ENCODE data around the gene CHN1. TPM values are rescaled to one million over a fixed set of nuclear protein-coding genes. Genes with fewer than 3 reads are reported as not detected.

The CHN1 gene
- total and polyA plus RNA-seq, 2 of the 8 experiments (the other 6 are each of a cell fraction or from before 2014, with no cell fraction given): 54.0 to 65.7 TPM

DNA sequence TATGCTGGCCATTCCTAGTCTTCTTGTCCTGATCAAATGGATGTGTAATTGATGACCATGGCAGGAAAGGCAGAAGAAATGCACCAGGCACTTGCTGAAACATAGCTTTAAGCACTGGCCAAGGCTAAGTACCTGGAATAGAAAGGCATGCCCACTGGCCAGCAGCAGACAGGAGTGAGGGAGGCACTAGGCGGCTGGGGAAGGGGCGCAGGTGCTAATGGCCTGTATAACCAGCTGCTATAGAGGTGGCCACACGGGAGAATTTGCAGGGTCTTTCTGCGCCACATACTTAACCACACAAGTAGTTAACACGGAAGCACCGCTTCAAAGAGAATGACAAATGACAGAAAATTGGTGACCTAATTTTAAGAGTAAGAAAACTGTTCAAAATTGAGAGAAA, 174.6 kb downstream of the CHN1 start (continued):
- no peak for TF ChIP-seq RAD21 (IDR thresholded peaks at IDR 0.05 in 1 of 2, conservative IDR thresholded peaks at IDR 0.05 in 1 of 2; ENCODE audit: low read depth in 2 of 2, low read length in 2 of 2)

All from H1 (cell line).